GM23338 (cell line): ENCODE data around the gene SAP130. TPM values are rescaled to one million over a fixed set of nuclear protein-coding genes. Genes with fewer than 3 reads are reported as not detected.

Source experiments
- ATAC-seq: fragments of 200-7000 bp; cut with Tn5 transposase; 3 replicates; pipeline ENCODE4 v1.9.1; 2020
- DNase-seq: peaks from one replicate; pipeline ENCODE4 v3.0.0-alpha.2; 2015; ENCODE audit warnings: low spot score
- H2AFZ ChIP-seq: fragments of 200-600 bp; sonication (generic); 2 replicates; pipeline ENCODE4 v1.8.0; 2016; ENCODE audit warnings: antibody characterized with exemption, mild to moderate bottlenecking, moderate library complexity
- H3F3A ChIP-seq: fragments of 200-600 bp; sonication (generic); replicated peaks from 2 replicates; pipeline ENCODE4 v1.8.0; 2017; ENCODE audit warnings: antibody characterized with exemption, mixed run types, low read depth
- H3K27ac ChIP-seq: fragments of 200-600 bp; sonication (generic); 2 replicates; pipeline ENCODE4 v1.6.1; 2016; ENCODE audit warnings: low read depth
- H3K27me3 ChIP-seq: fragments of 200-600 bp; sonication (generic); 2 replicates; pipeline ENCODE4 v1.8.0; 2016; ENCODE audit warnings: mild to moderate bottlenecking, mixed run types, moderate library complexity; ENCODE audit not compliant: insufficient read depth
- H3K36me3 ChIP-seq: fragments of 200-600 bp; sonication (generic); 2 replicates; pipeline ENCODE4 v1.8.0; 2016; ENCODE audit warnings: mild to moderate bottlenecking; ENCODE audit not compliant: insufficient read depth
- H3K4me1 ChIP-seq: fragments of 200-600 bp; sonication (generic); 2 replicates; pipeline ENCODE4 v1.8.0; 2016; ENCODE audit warnings: mild to moderate bottlenecking, moderate library complexity; ENCODE audit not compliant: insufficient read depth
- H3K4me2 ChIP-seq: fragments of 200-600 bp; sonication (generic); 2 replicates; pipeline ENCODE4 v1.7.1; 2017; ENCODE audit warnings: mixed run types
- H3K4me3 ChIP-seq: fragments of 200-600 bp; sonication (generic); 2 replicates; pipeline ENCODE4 v1.6.1; 2016; ENCODE audit warnings: mixed run types
- H3K79me2 ChIP-seq: fragments of 200-600 bp; sonication (generic); replicated peaks from 2 replicates; pipeline ENCODE4 v1.8.0; 2017; ENCODE audit warnings: mild to moderate bottlenecking; ENCODE audit not compliant: insufficient read depth
- H3K9me2 ChIP-seq: fragments of 200-600 bp; sonication (generic); 2 replicates; pipeline ENCODE4 v1.8.0; 2017; ENCODE audit not compliant: insufficient read depth
- H4K20me1 ChIP-seq: fragments of 200-600 bp; sonication (generic); replicated peaks from 2 replicates; pipeline ENCODE4 v1.8.0; 2017; ENCODE audit warnings: mild to moderate bottlenecking; ENCODE audit not compliant: insufficient read depth
- H3K27ac Mint-ChIP-seq: 2 replicates; pipeline ENCODE4 v1.8.0; 2020; ENCODE audit warnings: inconsistent platforms, mild to moderate bottlenecking, moderate library complexity, mixed read lengths
- H3K27me3 Mint-ChIP-seq: 3 replicates; pipeline ENCODE4 v1.8.0; 2022; ENCODE audit warnings: low read depth, mild to moderate bottlenecking, moderate library complexity, mixed read lengths, inconsistent platforms; ENCODE audit not compliant: insufficient read depth, poor library complexity
- H3K36me3 Mint-ChIP-seq: 3 replicates; pipeline ENCODE4 v1.8.0; 2021; ENCODE audit warnings: low read depth, mild to moderate bottlenecking, inconsistent platforms, moderate library complexity, mixed read lengths
- H3K4me1 Mint-ChIP-seq: 3 replicates; pipeline ENCODE4 v1.8.0; 2020; ENCODE audit warnings: mild to moderate bottlenecking, inconsistent platforms, mixed read lengths
- H3K4me3 Mint-ChIP-seq: 3 replicates; pipeline ENCODE4 v1.8.0; 2021; ENCODE audit warnings: moderate library complexity, mild to moderate bottlenecking, inconsistent platforms, mixed read lengths
- H3K9me3 Mint-ChIP-seq: 3 replicates; pipeline ENCODE4 v1.8.0; 2020; ENCODE audit warnings: moderate library complexity, mild to moderate bottlenecking, inconsistent platforms, mixed read lengths
- CREB1 ChIP-seq: fragments of 250-450 bp; sonication (Bioruptor Pico); IDR thresholded peaks from 2 replicates; pipeline ENCODE4 v1.5.0; 2020; ENCODE audit warnings: low read depth, mild to moderate bottlenecking, moderate library complexity
- CTCF ChIP-seq, 2 experiments: fragments of 200-600 bp in 1 of 2; sonication (generic) in 1 of 2; conservative IDR thresholded peaks; 2 replicates each; pipeline versions ENCODE4 v1.5.1 to v1.6.1; 2016 to 2017; ENCODE audit warnings: antibody characterized with exemption in 2 of 2, low read depth in 2 of 2, mild to moderate bottlenecking in 2 of 2, moderate library complexity in 1 of 2
- EZH2 ChIP-seq: fragments of 200-600 bp; sonication (generic); IDR thresholded peaks from one replicate; pipeline ENCODE4 v1.8.0; 2017; ENCODE audit warnings: antibody characterized with exemption, mild to moderate bottlenecking, low read depth; ENCODE audit not compliant: unreplicated experiment
- EZH2phosphoT487 ChIP-seq: fragments of 200-600 bp; sonication (generic); IDR thresholded peaks from one replicate; pipeline ENCODE4 v1.8.1; 2018; ENCODE audit warnings: antibody characterized with exemption; ENCODE audit not compliant: unreplicated experiment
- JUNB ChIP-seq: IDR thresholded peaks from one replicate; pipeline ENCODE4 v1.6.1; 2016; ENCODE audit warnings: antibody characterized with exemption; ENCODE audit not compliant: unreplicated experiment
- NANOG ChIP-seq: IDR thresholded peaks from 2 replicates; pipeline ENCODE4 v1.6.1; 2016; ENCODE audit warnings: antibody characterized with exemption, borderline replicate concordance
- POLR2AphosphoS5 ChIP-seq: IDR thresholded peaks from 2 replicates; pipeline ENCODE4 v1.6.1; 2016; ENCODE audit warnings: antibody characterized with exemption, low read depth
- REST ChIP-seq: IDR thresholded peaks from one replicate; pipeline ENCODE4 v1.6.1; 2018; ENCODE audit warnings: antibody characterized with exemption; ENCODE audit not compliant: unreplicated experiment
- STAT1 ChIP-seq: IDR thresholded peaks from one replicate; pipeline ENCODE4 v1.6.1; 2016; ENCODE audit warnings: antibody characterized with exemption; ENCODE audit not compliant: unreplicated experiment
- ZNF114 ChIP-seq: fragments of 250-450 bp; sonication (Bioruptor Pico); IDR thresholded peaks from 2 replicates; pipeline ENCODE4 v1.5.0; 2020; ENCODE audit warnings: mild to moderate bottlenecking, moderate library complexity
- ZNF331 ChIP-seq: fragments of 250-450 bp; sonication (Bioruptor Pico); IDR thresholded peaks from 2 replicates; pipeline ENCODE4 v1.5.0; 2020; ENCODE audit warnings: low read depth, mild to moderate bottlenecking, moderate library complexity
- polyA plus RNA-seq: library from polyadenylated mRNA; unstranded; fragments of >200 nt; fragmentation: Nextera tagmentation; extraction: Ambion mirVana; gene quantifications from 2 replicates; pipeline ENCODE4 v1.2.1, GENCODE V29; 2016
- total RNA-seq: library from RNA; depleted of rRNA; stranded (reverse); fragments of >200 nt; shearing (Covaris generic); gene quantifications from 2 replicates; pipeline ENCODE4 v1.2.3, GENCODE V29; 2014
- TF ChIP-seq, protein P1 (sequence below): fragments of 250-450 bp; sonication (Bioruptor Pico); IDR thresholded peaks from 2 replicates; pipeline ENCODE4 v1.5.0; 2020; ENCODE audit warnings: mild to moderate bottlenecking, moderate library complexity
- TF ChIP-seq, protein P2 (sequence below): IDR thresholded peaks from 2 replicates; pipeline ENCODE4 v1.6.1; 2016; ENCODE audit warnings: antibody characterized with exemption

Gene SAP130
- total and polyA plus RNA-seq, 2 experiments from 2014 or later: 19.5 to 35.1 TPM

- no peak for ATAC-seq
- no peaks in the 10 kb centered on the region for H3K9me2 ChIP-seq
- H3K27me3 Mint-ChIP-seq: peaks cover 1% of the 10 kb centered on the region
These were observed 11.7 kb upstream of the SAP130 start for GRCh38 chr2:128039535-128039934.

More at GRCh38 chr2:128039535-128039934, 11.7 kb upstream of the SAP130 start:
- Mint-ChIP-seq H3K36me3 (peaks cover 28% of the 10 kb centered on the region), H3K4me1 (no peaks in the 10 kb centered on the region), H3K4me3 (no peak overlapping the region), H3K27ac (no peak overlapping the region), H3K9me3 (peaks cover 68% of the 10 kb centered on the region)
- no peak overlapping the region for H3K4me3 ChIP-seq
- no peaks in the 10 kb centered on the region for H4K20me1 ChIP-seq
- no peaks in the 10 kb centered on the region for H3K79me2 ChIP-seq
- H3F3A ChIP-seq: no peaks in the 10 kb centered on the region
- no peaks in the 10 kb centered on the region for H3K27me3 ChIP-seq
- H3K36me3 ChIP-seq: peaks cover 10% of the 10 kb centered on the region; the same call in 1 of the 2 replicates
- no peak overlapping the region for H3K4me2 ChIP-seq
- TF ChIP-seq CREB1 (CRISPR knock-in tag): no peak
- no peak for TF ChIP-seq ZNF114
- no peak for TF ChIP-seq POLR2AphosphoS5
- no peak for TF ChIP-seq CTCF (conservative IDR thresholded peaks at IDR 0.05; ENCODE audit: low read depth in 2 of 2)
- no peak for TF ChIP-seq EZH2
- no peak for TF ChIP-seq ZNF331 (CRISPR knock-in tag)
- TF ChIP-seq EZH2phosphoT487: no peak
- no peak for TF ChIP-seq REST
- TF ChIP-seq, protein P1, sequence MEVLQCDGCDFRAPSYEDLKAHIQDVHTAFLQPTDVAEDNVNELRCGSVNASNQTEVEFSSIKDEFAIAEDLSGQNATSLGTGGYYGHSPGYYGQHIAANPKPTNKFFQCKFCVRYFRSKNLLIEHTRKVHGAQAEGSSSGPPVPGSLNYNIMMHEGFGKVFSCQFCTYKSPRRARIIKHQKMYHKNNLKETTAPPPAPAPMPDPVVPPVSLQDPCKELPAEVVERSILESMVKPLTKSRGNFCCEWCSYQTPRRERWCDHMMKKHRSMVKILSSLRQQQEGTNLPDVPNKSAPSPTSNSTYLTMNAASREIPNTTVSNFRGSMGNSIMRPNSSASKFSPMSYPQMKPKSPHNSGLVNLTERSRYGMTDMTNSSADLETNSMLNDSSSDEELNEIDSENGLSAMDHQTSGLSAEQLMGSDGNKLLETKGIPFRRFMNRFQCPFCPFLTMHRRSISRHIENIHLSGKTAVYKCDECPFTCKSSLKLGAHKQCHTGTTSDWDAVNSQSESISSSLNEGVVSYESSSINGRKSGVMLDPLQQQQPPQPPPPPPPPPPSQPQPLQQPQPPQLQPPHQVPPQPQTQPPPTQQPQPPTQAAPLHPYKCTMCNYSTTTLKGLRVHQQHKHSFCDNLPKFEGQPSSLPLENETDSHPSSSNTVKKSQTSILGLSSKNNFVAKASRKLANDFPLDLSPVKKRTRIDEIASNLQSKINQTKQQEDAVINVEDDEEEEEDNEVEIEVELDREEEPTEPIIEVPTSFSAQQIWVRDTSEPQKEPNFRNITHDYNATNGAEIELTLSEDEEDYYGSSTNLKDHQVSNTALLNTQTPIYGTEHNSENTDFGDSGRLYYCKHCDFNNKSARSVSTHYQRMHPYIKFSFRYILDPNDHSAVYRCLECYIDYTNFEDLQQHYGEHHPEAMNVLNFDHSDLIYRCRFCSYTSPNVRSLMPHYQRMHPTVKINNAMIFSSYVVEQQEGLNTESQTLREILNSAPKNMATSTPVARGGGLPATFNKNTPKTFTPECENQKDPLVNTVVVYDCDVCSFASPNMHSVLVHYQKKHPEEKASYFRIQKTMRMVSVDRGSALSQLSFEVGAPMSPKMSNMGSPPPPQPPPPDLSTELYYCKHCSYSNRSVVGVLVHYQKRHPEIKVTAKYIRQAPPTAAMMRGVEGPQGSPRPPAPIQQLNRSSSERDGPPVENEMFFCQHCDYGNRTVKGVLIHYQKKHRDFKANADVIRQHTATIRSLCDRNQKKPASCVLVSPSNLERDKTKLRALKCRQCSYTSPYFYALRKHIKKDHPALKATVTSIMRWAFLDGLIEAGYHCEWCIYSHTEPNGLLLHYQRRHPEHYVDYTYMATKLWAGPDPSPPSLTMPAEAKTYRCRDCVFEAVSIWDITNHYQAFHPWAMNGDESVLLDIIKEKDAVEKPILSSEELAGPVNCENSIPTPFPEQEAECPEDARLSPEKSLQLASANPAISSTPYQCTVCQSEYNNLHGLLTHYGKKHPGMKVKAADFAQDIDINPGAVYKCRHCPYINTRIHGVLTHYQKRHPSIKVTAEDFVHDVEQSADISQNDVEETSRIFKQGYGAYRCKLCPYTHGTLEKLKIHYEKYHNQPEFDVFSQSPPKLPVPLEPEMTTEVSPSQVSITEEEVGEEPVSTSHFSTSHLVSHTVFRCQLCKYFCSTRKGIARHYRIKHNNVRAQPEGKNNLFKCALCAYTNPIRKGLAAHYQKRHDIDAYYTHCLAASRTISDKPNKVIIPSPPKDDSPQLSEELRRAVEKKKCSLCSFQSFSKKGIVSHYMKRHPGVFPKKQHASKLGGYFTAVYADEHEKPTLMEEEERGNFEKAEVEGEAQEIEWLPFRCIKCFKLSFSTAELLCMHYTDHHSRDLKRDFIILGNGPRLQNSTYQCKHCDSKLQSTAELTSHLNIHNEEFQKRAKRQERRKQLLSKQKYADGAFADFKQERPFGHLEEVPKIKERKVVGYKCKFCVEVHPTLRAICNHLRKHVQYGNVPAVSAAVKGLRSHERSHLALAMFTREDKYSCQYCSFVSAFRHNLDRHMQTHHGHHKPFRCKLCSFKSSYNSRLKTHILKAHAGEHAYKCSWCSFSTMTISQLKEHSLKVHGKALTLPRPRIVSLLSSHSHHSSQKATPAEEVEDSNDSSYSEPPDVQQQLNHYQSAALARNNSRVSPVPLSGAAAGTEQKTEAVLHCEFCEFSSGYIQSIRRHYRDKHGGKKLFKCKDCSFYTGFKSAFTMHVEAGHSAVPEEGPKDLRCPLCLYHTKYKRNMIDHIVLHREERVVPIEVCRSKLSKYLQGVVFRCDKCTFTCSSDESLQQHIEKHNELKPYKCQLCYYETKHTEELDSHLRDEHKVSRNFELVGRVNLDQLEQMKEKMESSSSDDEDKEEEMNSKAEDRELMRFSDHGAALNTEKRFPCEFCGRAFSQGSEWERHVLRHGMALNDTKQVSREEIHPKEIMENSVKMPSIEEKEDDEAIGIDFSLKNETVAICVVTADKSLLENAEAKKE: no peak
- TF ChIP-seq JUNB: no peak
- no peak for TF ChIP-seq NANOG
- TF ChIP-seq, protein P2, sequence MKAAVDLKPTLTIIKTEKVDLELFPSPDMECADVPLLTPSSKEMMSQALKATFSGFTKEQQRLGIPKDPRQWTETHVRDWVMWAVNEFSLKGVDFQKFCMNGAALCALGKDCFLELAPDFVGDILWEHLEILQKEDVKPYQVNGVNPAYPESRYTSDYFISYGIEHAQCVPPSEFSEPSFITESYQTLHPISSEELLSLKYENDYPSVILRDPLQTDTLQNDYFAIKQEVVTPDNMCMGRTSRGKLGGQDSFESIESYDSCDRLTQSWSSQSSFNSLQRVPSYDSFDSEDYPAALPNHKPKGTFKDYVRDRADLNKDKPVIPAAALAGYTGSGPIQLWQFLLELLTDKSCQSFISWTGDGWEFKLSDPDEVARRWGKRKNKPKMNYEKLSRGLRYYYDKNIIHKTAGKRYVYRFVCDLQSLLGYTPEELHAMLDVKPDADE: no peak
- no peak for TF ChIP-seq STAT1
- no peak for DNase-seq
- H3K27ac ChIP-seq: no peak overlapping the region
- H2AFZ ChIP-seq: no peak overlapping the region
- no peaks in the 10 kb centered on the region for H3K4me1 ChIP-seq
